ENCODE results near the gene NTF3. TPM values are rescaled to one million over a fixed set of nuclear protein-coding genes. Genes with fewer than 3 reads are reported as not detected.
A peak's percentile ranks its signal among the peaks of the same experiment; 100 is the strongest.

NTF3 gene
- polyA plus RNA-seq, 3 donors = not detected

GRCh38 chr12:5433081-5433844 is 1.4 kb downstream of the NTF3 start:
- peaks cover 88 to 100% of the 10 kb centered on the region in 2 donors for H3K27me3 ChIP-seq (ENCODE audit: control insufficient read depth in 2 of 2, insufficient read depth in 2 of 2, low read length in 2 of 2)
- DNase-seq = no peak
- H3K79me2 ChIP-seq (ENCODE audit: insufficient read depth, low read length) = no peaks in the 10 kb centered on the region
- Mint-ChIP-seq H3K27me3 (ENCODE audit: low read depth in 3 of 3) (peaks cover 35 to 63% (median 60%) of the 10 kb centered on the region in 3 donors), H3K4me1 (peaks cover 15% of the 10 kb centered on the region), H3K27ac (no peak overlapping the region), H3K4me3 (peak overlapping the region in 1 of 2 donors; percentile 83), H3K9me3 (peaks cover 0 to 8% (median 5%) of the 10 kb centered on the region in 7 donors), H3K36me3 (peaks cover 0 to 11% of the 10 kb centered on the region in 2 donors)
- no peaks in the 10 kb centered on the region for H3K36me3 ChIP-seq (replicated peaks in 1 of 2; ENCODE audit: control insufficient read depth in 1 of 2, insufficient read depth in 2 of 2, low read length in 2 of 2)
- peaks cover 0 to 26% of the 10 kb centered on the region in 2 donors for H3K9me3 ChIP-seq (replicated peaks in 1 of 2; ENCODE audit: control insufficient read depth in 1 of 2, insufficient read depth in 1 of 2, low read length in 2 of 2)
- H3K4me3 ChIP-seq (replicated peaks in 1 of 3; ENCODE audit: low read depth in 2 of 3, low read length in 3 of 3) = no peak overlapping the region
- no peak overlapping the region for H3K9ac ChIP-seq (ENCODE audit: insufficient read depth, low read length, poor library complexity, severe bottlenecking)
- H3K27ac ChIP-seq (ENCODE audit: low read depth in 1 of 2, low read length in 2 of 2) = no peak overlapping the region
- 3% methylated on average over 59 of the region's 59 CpGs for WGBS (ENCODE audit: insufficient coverage)
- no peak overlapping the region for H2AFZ ChIP-seq (ENCODE audit: insufficient read depth, low read depth, low read length, poor library complexity, severe bottlenecking)
- no peak for TF ChIP-seq CTCF (IDR thresholded peaks at IDR 0.05)
- H4K20me1 ChIP-seq (ENCODE audit: insufficient read depth, low read length) = no peaks in the 10 kb centered on the region
- no peak overlapping the region for H3K4me2 ChIP-seq (replicated peaks; ENCODE audit: extremely low read depth, low read length, poor library complexity, severe bottlenecking)
- intact Hi-C loops (cut with micrococcal nuclease) = no loop called here
- H3K4me1 ChIP-seq (ENCODE audit: control insufficient read depth in 1 of 2, insufficient read depth in 2 of 2, low read length in 2 of 2) = no peaks in the 10 kb centered on the region

GRCh38 chr12:5433845-5434646 is 2.1 kb downstream of the NTF3 start:
- H3K27ac Mint-ChIP-seq = no peak overlapping the region
- H3K4me3 Mint-ChIP-seq = no peak overlapping the region
- H3K4me1 Mint-ChIP-seq = peaks cover 15% of the 10 kb centered on the region
- WGBS (ENCODE audit: insufficient coverage) = 60% methylated on average over 9 of the region's 15 CpGs
- no peak overlapping the region for H3K4me2 ChIP-seq (replicated peaks; ENCODE audit: extremely low read depth, low read length, poor library complexity, severe bottlenecking)
- H4K20me1 ChIP-seq (ENCODE audit: insufficient read depth, low read length) = no peaks in the 10 kb centered on the region
- peaks cover 0 to 11% of the 10 kb centered on the region in 2 donors for H3K36me3 Mint-ChIP-seq
- no peak for TF ChIP-seq CTCF (IDR thresholded peaks at IDR 0.05)
- H3K79me2 ChIP-seq (ENCODE audit: insufficient read depth, low read length) = no peaks in the 10 kb centered on the region
- H3K9me3 Mint-ChIP-seq = peaks cover 0 to 8% (median 5%) of the 10 kb centered on the region in 7 donors
- DNase-seq = no peak
- no peak overlapping the region for H3K4me3 ChIP-seq (replicated peaks in 1 of 3; ENCODE audit: low read depth in 2 of 3, low read length in 3 of 3)
- no peak overlapping the region for H3K27ac ChIP-seq (ENCODE audit: low read depth in 1 of 2, low read length in 2 of 2)
- no peak overlapping the region for H3K9ac ChIP-seq (ENCODE audit: insufficient read depth, low read length, poor library complexity, severe bottlenecking)
- H3K36me3 ChIP-seq (replicated peaks in 1 of 2; ENCODE audit: control insufficient read depth in 1 of 2, insufficient read depth in 2 of 2, low read length in 2 of 2) = no peaks in the 10 kb centered on the region
- H3K4me1 ChIP-seq (ENCODE audit: control insufficient read depth in 1 of 2, insufficient read depth in 2 of 2, low read length in 2 of 2) = no peaks in the 10 kb centered on the region
- peaks cover 87 to 100% of the 10 kb centered on the region in 2 donors for H3K27me3 ChIP-seq (ENCODE audit: control insufficient read depth in 2 of 2, insufficient read depth in 2 of 2, low read length in 2 of 2)
- peaks cover 29 to 63% (median 59%) of the 10 kb centered on the region in 3 donors for H3K27me3 Mint-ChIP-seq (ENCODE audit: low read depth in 3 of 3)
- peaks cover 0 to 26% of the 10 kb centered on the region in 2 donors for H3K9me3 ChIP-seq (replicated peaks in 1 of 2; ENCODE audit: control insufficient read depth in 1 of 2, insufficient read depth in 1 of 2, low read length in 2 of 2)
- no peak overlapping the region for H2AFZ ChIP-seq (ENCODE audit: insufficient read depth, low read depth, low read length, poor library complexity, severe bottlenecking)
- intact Hi-C loops (cut with micrococcal nuclease) = no loop called here

Measured in CD14-positive monocyte (primary cell).